ENCODE measurements around the gene NUFIP1. TPM values are rescaled to one million over a fixed set of nuclear protein-coding genes. Genes with fewer than 3 reads are reported as not detected.

The NUFIP1 gene
- polyA plus RNA-seq, 3 donors: 0.83 to 1.1 (median 0.95) TPM

DNA sequence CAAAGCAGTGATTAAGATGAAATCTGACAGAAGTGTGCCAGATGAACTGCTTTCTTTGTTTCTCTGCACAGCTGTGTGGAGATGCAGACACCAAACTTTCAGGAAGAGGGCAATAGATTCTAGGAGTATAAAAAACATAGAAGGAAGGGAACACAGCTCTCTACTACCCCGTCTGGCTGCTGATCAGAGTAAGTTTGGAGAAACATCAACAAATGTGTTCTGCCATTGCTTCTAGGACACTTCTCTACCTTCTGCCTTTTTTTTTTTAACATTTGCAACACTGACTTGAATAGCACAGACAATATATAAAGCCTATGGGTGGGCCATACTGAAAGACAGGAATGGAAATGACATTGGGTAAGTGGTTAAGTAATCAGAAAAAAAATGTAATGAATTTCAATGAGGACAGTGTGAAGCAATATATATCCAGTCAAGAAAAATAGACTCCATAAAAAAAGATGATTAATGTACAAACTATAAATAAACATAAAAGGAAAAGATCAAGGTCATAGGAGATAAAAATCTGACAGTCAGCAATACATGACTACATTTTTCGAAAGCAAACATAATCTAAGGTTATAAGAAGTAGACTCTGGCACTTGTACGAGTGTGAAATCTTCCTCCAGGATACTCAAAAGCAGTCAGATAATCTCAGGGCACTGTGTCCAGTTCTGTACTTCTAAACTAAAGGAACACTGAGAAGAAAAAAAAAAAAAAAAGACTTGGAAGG, 21.4 kb downstream of the NUFIP1 start:
- H2AFZ ChIP-seq (ENCODE audit: insufficient read depth, low read depth, low read length, poor library complexity, severe bottlenecking): no peak overlapping the region
- no peak for DNase-seq
- H3K36me3 ChIP-seq (replicated peaks in 1 of 2; ENCODE audit: control insufficient read depth in 1 of 2, insufficient read depth in 2 of 2, low read length in 2 of 2): peaks cover 29 to 44% of the 10 kb centered on the region in 2 donors
- intact Hi-C loops (cut with micrococcal nuclease): loop anchor here in 1 of 2 donors (5.0 kb wide), 1 partner anchor 486 kb away; no protein-coding TSS in a partner anchor
- H3K4me1 ChIP-seq (ENCODE audit: control insufficient read depth in 1 of 2, insufficient read depth in 2 of 2, low read length in 2 of 2): no peaks in the 10 kb centered on the region
- TF ChIP-seq, protein P1, sequence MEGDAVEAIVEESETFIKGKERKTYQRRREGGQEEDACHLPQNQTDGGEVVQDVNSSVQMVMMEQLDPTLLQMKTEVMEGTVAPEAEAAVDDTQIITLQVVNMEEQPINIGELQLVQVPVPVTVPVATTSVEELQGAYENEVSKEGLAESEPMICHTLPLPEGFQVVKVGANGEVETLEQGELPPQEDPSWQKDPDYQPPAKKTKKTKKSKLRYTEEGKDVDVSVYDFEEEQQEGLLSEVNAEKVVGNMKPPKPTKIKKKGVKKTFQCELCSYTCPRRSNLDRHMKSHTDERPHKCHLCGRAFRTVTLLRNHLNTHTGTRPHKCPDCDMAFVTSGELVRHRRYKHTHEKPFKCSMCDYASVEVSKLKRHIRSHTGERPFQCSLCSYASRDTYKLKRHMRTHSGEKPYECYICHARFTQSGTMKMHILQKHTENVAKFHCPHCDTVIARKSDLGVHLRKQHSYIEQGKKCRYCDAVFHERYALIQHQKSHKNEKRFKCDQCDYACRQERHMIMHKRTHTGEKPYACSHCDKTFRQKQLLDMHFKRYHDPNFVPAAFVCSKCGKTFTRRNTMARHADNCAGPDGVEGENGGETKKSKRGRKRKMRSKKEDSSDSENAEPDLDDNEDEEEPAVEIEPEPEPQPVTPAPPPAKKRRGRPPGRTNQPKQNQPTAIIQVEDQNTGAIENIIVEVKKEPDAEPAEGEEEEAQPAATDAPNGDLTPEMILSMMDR (IDR thresholded peaks at IDR 0.05): no peak
- Mint-ChIP-seq H3K27me3 (ENCODE audit: low read depth in 3 of 3) (no peaks in the 10 kb centered on the region), H3K9me3 (peaks cover 0 to 10% (median 5%) of the 10 kb centered on the region in 7 donors), H3K36me3 (peaks cover 44 to 46% of the 10 kb centered on the region in 2 donors), H3K4me3 (no peak overlapping the region), H3K27ac (peak overlapping the region in 1 of 7 donors; percentile 22), H3K4me1 (no peaks in the 10 kb centered on the region)
- no peaks in the 10 kb centered on the region for H4K20me1 ChIP-seq (ENCODE audit: insufficient read depth, low read length)
- H3K27me3 ChIP-seq (ENCODE audit: control insufficient read depth in 2 of 2, insufficient read depth in 2 of 2, low read length in 2 of 2): no peaks in the 10 kb centered on the region
- H3K9me3 ChIP-seq (replicated peaks in 1 of 2; ENCODE audit: control insufficient read depth in 1 of 2, insufficient read depth in 1 of 2, low read length in 2 of 2): peaks cover 3 to 4% of the 10 kb centered on the region in 2 donors
- no peak overlapping the region for H3K4me2 ChIP-seq (replicated peaks; ENCODE audit: extremely low read depth, low read length, poor library complexity, severe bottlenecking)
- no peak overlapping the region for H3K27ac ChIP-seq (ENCODE audit: low read depth in 1 of 2, low read length in 2 of 2)
- no peak overlapping the region for H3K4me3 ChIP-seq (replicated peaks in 1 of 3; ENCODE audit: low read depth in 2 of 3, low read length in 3 of 3)
- H3K79me2 ChIP-seq (ENCODE audit: insufficient read depth, low read length): no peaks in the 10 kb centered on the region
- H3K9ac ChIP-seq (ENCODE audit: insufficient read depth, low read length, poor library complexity, severe bottlenecking): no peak overlapping the region
- WGBS (ENCODE audit: insufficient coverage): no CpG with 5 or more reads among the region's 3 CpGs

DNA sequence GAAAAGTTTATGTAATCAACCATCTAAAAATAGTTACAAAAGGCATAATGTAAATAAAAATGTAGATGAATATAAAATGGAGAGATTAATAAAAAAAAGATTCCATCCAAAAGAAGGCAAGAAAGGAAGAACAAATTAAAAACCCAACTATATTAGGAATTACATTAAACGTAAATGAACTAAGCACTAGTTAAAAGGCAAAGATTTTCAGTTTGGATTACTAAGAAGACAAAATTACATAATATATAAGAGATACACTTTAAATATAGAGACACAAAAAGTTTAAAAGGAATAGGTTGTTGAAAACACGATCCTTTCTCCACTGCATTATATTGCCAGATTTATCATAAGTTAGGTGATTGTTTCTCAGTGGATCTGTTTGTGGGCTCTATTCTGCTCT, 27.3 kb downstream of the NUFIP1 start:
- DNase-seq: no peak
- peaks cover 41 to 58% of the 10 kb centered on the region in 2 donors for H3K36me3 ChIP-seq (replicated peaks in 1 of 2; ENCODE audit: control insufficient read depth in 1 of 2, insufficient read depth in 2 of 2, low read length in 2 of 2)
- no CpG with 5 or more reads among the region's 2 CpGs for WGBS (ENCODE audit: insufficient coverage)

More for the DNA sequence above, 27.3 kb downstream of the NUFIP1 start:
- Mint-ChIP-seq H3K4me3 (no peak overlapping the region), H3K36me3 (peaks cover 55 to 71% of the 10 kb centered on the region in 2 donors), H3K9me3 (peaks cover 9 to 26% (median 12%) of the 10 kb centered on the region in 7 donors), H3K4me1 (no peaks in the 10 kb centered on the region), H3K27ac (no peak overlapping the region), H3K27me3 (ENCODE audit: low read depth in 3 of 3) (no peaks in the 10 kb centered on the region)
- Histone ChIP-seq H3K4me1 (ENCODE audit: control insufficient read depth in 1 of 2, insufficient read depth in 2 of 2, low read length in 2 of 2) (no peaks in the 10 kb centered on the region), H3K27me3 (ENCODE audit: control insufficient read depth in 2 of 2, insufficient read depth in 2 of 2, low read length in 2 of 2) (no peaks in the 10 kb centered on the region), H3K4me2 (replicated peaks; ENCODE audit: extremely low read depth, low read length, poor library complexity, severe bottlenecking) (no peak overlapping the region), H3K4me3 (replicated peaks in 1 of 3; ENCODE audit: low read depth in 2 of 3, low read length in 3 of 3) (no peak overlapping the region), H3K9ac (ENCODE audit: insufficient read depth, low read length, poor library complexity, severe bottlenecking) (no peak overlapping the region), H2AFZ (ENCODE audit: insufficient read depth, low read depth, low read length, poor library complexity, severe bottlenecking) (no peak overlapping the region), H3K9me3 (replicated peaks in 1 of 2; ENCODE audit: control insufficient read depth in 1 of 2, insufficient read depth in 1 of 2, low read length in 2 of 2) (peaks cover 11 to 18% of the 10 kb centered on the region in 2 donors), H3K27ac (ENCODE audit: low read depth in 1 of 2, low read length in 2 of 2) (no peak overlapping the region), H3K79me2 (ENCODE audit: insufficient read depth, low read length) (no peaks in the 10 kb centered on the region), H4K20me1 (ENCODE audit: insufficient read depth, low read length) (no peaks in the 10 kb centered on the region)
- TF ChIP-seq, protein P1 (IDR thresholded peaks at IDR 0.05): no peak
- intact Hi-C loops (cut with micrococcal nuclease): no loop called here
